ENCODE results near the gene CYBRD1. TPM values are rescaled to one million over a fixed set of nuclear protein-coding genes. Genes with fewer than 3 reads are reported as not detected.
A peak's percentile ranks its signal among the peaks of the same experiment; 100 is the strongest.

CYBRD1 gene
- total RNA-seq, 2 donors from 2014 or later = 34.6 to 59.7 TPM

- H3K27ac ChIP-seq = no peak overlapping the region
- no peaks in the 10 kb centered on the region for H3K27me3 ChIP-seq
- ATAC-seq = no peak
- no peak overlapping the region for H3K4me3 ChIP-seq
- no peak for TF ChIP-seq POLR2A (IDR thresholded peaks at IDR 0.05)
- no peak for TF ChIP-seq CTCF (IDR thresholded peaks at IDR 0.05)
- no peaks in the 10 kb centered on the region for H3K9me3 ChIP-seq
- intact Hi-C loops (cut with DNase I) = no loop called here
- 94 to 97% methylated on average over 6 of the region's 6 CpGs for WGBS, 2 donors
- H3K4me1 ChIP-seq = peaks cover 3% of the 10 kb centered on the region
- DNase-seq = no peak
- H3K36me3 ChIP-seq (replicated peaks in 1 of 2; ENCODE audit: insufficient read depth in 1 of 2, low read depth in 2 of 2) = no peaks in the 10 kb centered on the region
Observed at GRCh38 chr2:171487201-171487600, 35.1 kb upstream of the CYBRD1 start.

GRCh38 chr2:171487803-171488259 lies 34.4 kb upstream of the CYBRD1 start:
- DNase-seq (peak in 3 of 4 donors; percentile 14 to 49 (median 22)), ATAC-seq (no peak)
- Histone ChIP-seq H3K27me3 (no peaks in the 10 kb centered on the region), H3K4me3 (no peak overlapping the region), H3K9me3 (no peaks in the 10 kb centered on the region), H3K4me1 (peaks cover 3% of the 10 kb centered on the region), H3K27ac (no peak overlapping the region), H3K36me3 (replicated peaks in 1 of 2; ENCODE audit: insufficient read depth in 1 of 2, low read depth in 2 of 2) (no peaks in the 10 kb centered on the region)
- intact Hi-C loops (cut with DNase I) = no loop called here
- WGBS, 2 donors = 52 to 61% methylated on average over 4 of the region's 4 CpGs
- TF ChIP-seq CTCF (IDR thresholded peaks at IDR 0.05) (no peak), POLR2A (IDR thresholded peaks at IDR 0.05) (no peak)

- no peak for ATAC-seq
- intact Hi-C loops (cut with DNase I) = no loop called here
Observed at GRCh38 chr2:171490577-171490976, 31.7 kb upstream of the CYBRD1 start.

GRCh38 chr2:171491292-171491691 lies 31.0 kb upstream of the CYBRD1 start:
- no peak overlapping the region for H3K27ac ChIP-seq
- no peak for ATAC-seq

More at GRCh38 chr2:171490577-171490976, 31.7 kb upstream of the CYBRD1 start:
- Histone ChIP-seq H3K27me3 (no peaks in the 10 kb centered on the region), H3K27ac (no peak overlapping the region), H3K36me3 (replicated peaks in 1 of 2; ENCODE audit: insufficient read depth in 1 of 2, low read depth in 2 of 2) (no peaks in the 10 kb centered on the region), H3K9me3 (no peaks in the 10 kb centered on the region), H3K4me3 (no peak overlapping the region), H3K4me1 (peaks cover 3% of the 10 kb centered on the region)
- TF ChIP-seq CTCF (IDR thresholded peaks at IDR 0.05) = no peak
- TF ChIP-seq POLR2A (IDR thresholded peaks at IDR 0.05) = no peak
- 75% methylated on average over 2 of the region's 2 CpGs for WGBS, 2 donors
- DNase-seq = no peak

More at GRCh38 chr2:171491292-171491691, 31.0 kb upstream of the CYBRD1 start:
- intact Hi-C loops (cut with DNase I) = no loop called here
- Histone ChIP-seq H3K9me3 (no peaks in the 10 kb centered on the region), H3K4me1 (peaks cover 3% of the 10 kb centered on the region), H3K27me3 (no peaks in the 10 kb centered on the region), H3K4me3 (no peak overlapping the region), H3K36me3 (replicated peaks in 1 of 2; ENCODE audit: insufficient read depth in 1 of 2, low read depth in 2 of 2) (no peaks in the 10 kb centered on the region)
- 76 to 84% methylated on average over 3 of the region's 3 CpGs for WGBS, 2 donors
- no peak for DNase-seq
- TF ChIP-seq POLR2A (IDR thresholded peaks at IDR 0.05) (no peak), CTCF (IDR thresholded peaks at IDR 0.05) (no peak)
